K562 (cell line): ENCODE data around the gene SMURF1. TPM values are rescaled to one million over a fixed set of nuclear protein-coding genes. Genes with fewer than 3 reads are reported as not detected.

Source experiments
- MBD1 ChIP-seq: fragments of 250-450 bp; sonication (Bioruptor Pico); IDR thresholded peaks from 2 replicates; pipeline ENCODE4 v1.8.0; 2022; ENCODE audit warnings: inconsistent platforms
- polyA plus RNA-seq, 8 experiments: library from polyadenylated mRNA; depleted of rRNA in 4 of 8; stranded (reverse) in 5 of 8; unstranded in 3 of 8; fragments of >200 nt; fragmentation: Nextera tagmentation in 2 of 8; fragmentation: Illumina TruSeq in 1 of 8; extraction: Ambion mirVana in 2 of 8; extraction: Trizol in 1 of 8; gene quantifications; 2 replicates each; pipeline versions ENCODE4 v1.2.1 to v1.2.3, GENCODE V29; 2011 to 2014; ENCODE audit warnings: inconsistent platforms in 1 of 8, missing spikeins in 1 of 8
- total RNA-seq, 7 experiments: library from RNA; depleted of rRNA in 6 of 7; stranded (reverse); fragments of >200 nt in 6 of 7; fragmentation: Illumina TruSeq in 2 of 7; extraction: Trizol in 2 of 7; gene quantifications; 2 replicates each; pipeline versions ENCODE4 v1.2.1 to v1.2.3, GENCODE V29; 2011 to 2021; ENCODE audit warnings: low replicate concordance in 1 of 7
- TF ChIP-seq, protein P1 (sequence below): fragments of 200-600 bp; sonication (generic); IDR thresholded peaks from one replicate; pipeline ENCODE4 v1.6.1; 2012; ENCODE audit warnings: mild to moderate bottlenecking, low read depth, low read length, inconsistent platforms

SMURF1 gene
- total and polyA plus RNA-seq, 9 of the 15 experiments (the other 6 are each of a cell fraction or from before 2014, with no cell fraction given): 1.0 to 20.1 (median 12.6) TPM

- TF ChIP-seq, protein P1, sequence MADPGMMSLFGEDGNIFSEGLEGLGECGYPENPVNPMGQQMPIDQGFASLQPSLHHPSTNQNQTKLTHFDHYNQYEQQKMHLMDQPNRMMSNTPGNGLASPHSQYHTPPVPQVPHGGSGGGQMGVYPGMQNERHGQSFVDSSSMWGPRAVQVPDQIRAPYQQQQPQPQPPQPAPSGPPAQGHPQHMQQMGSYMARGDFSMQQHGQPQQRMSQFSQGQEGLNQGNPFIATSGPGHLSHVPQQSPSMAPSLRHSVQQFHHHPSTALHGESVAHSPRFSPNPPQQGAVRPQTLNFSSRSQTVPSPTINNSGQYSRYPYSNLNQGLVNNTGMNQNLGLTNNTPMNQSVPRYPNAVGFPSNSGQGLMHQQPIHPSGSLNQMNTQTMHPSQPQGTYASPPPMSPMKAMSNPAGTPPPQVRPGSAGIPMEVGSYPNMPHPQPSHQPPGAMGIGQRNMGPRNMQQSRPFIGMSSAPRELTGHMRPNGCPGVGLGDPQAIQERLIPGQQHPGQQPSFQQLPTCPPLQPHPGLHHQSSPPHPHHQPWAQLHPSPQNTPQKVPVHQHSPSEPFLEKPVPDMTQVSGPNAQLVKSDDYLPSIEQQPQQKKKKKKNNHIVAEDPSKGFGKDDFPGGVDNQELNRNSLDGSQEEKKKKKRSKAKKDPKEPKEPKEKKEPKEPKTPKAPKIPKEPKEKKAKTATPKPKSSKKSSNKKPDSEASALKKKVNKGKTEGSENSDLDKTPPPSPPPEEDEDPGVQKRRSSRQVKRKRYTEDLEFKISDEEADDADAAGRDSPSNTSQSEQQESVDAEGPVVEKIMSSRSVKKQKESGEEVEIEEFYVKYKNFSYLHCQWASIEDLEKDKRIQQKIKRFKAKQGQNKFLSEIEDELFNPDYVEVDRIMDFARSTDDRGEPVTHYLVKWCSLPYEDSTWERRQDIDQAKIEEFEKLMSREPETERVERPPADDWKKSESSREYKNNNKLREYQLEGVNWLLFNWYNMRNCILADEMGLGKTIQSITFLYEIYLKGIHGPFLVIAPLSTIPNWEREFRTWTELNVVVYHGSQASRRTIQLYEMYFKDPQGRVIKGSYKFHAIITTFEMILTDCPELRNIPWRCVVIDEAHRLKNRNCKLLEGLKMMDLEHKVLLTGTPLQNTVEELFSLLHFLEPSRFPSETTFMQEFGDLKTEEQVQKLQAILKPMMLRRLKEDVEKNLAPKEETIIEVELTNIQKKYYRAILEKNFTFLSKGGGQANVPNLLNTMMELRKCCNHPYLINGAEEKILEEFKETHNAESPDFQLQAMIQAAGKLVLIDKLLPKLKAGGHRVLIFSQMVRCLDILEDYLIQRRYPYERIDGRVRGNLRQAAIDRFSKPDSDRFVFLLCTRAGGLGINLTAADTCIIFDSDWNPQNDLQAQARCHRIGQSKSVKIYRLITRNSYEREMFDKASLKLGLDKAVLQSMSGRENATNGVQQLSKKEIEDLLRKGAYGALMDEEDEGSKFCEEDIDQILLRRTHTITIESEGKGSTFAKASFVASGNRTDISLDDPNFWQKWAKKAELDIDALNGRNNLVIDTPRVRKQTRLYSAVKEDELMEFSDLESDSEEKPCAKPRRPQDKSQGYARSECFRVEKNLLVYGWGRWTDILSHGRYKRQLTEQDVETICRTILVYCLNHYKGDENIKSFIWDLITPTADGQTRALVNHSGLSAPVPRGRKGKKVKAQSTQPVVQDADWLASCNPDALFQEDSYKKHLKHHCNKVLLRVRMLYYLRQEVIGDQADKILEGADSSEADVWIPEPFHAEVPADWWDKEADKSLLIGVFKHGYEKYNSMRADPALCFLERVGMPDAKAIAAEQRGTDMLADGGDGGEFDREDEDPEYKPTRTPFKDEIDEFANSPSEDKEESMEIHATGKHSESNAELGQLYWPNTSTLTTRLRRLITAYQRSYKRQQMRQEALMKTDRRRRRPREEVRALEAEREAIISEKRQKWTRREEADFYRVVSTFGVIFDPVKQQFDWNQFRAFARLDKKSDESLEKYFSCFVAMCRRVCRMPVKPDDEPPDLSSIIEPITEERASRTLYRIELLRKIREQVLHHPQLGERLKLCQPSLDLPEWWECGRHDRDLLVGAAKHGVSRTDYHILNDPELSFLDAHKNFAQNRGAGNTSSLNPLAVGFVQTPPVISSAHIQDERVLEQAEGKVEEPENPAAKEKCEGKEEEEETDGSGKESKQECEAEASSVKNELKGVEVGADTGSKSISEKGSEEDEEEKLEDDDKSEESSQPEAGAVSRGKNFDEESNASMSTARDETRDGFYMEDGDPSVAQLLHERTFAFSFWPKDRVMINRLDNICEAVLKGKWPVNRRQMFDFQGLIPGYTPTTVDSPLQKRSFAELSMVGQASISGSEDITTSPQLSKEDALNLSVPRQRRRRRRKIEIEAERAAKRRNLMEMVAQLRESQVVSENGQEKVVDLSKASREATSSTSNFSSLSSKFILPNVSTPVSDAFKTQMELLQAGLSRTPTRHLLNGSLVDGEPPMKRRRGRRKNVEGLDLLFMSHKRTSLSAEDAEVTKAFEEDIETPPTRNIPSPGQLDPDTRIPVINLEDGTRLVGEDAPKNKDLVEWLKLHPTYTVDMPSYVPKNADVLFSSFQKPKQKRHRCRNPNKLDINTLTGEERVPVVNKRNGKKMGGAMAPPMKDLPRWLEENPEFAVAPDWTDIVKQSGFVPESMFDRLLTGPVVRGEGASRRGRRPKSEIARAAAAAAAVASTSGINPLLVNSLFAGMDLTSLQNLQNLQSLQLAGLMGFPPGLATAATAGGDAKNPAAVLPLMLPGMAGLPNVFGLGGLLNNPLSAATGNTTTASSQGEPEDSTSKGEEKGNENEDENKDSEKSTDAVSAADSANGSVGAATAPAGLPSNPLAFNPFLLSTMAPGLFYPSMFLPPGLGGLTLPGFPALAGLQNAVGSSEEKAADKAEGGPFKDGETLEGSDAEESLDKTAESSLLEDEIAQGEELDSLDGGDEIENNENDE: no peak
- TF ChIP-seq MBD1 (CRISPR knock-in tag): 0 out of 2 replicates have a peak, but pooled peaks have one; percentile 33
Measured at GRCh38 chr7:99127636-99128035, 16.3 kb downstream of the SMURF1 start (continued).
